Thymus (tissue), 11 donors: Measurements from ENCODE around the gene PNKD. TPM values are rescaled to one million over a fixed set of nuclear protein-coding genes. Genes with fewer than 3 reads are reported as not detected.

Experiments
- DNase-seq, 9 donors: peaks; one replicate each; pipeline ENCODE4 v3.0.0-alpha.2; 2013; ENCODE audit warnings: low spot score in 9 of 9, low read depth in 6 of 9, missing footprints in 1 of 9
- H3K27ac ChIP-seq, 2 donors: one replicate each; pipeline ENCODE4 v1.5.1; 2013; ENCODE audit warnings: control low read depth in 1 of 2, low read depth in 1 of 2, low read length in 1 of 2, mild to moderate bottlenecking in 1 of 2, moderate library complexity in 1 of 2
- H3K27me3 ChIP-seq, 2 donors: one replicate each; pipeline ENCODE4 v1.5.1; 2013; ENCODE audit warnings: low read length in 1 of 2; ENCODE audit not compliant: control insufficient read depth in 2 of 2, insufficient read depth in 1 of 2
- H3K36me3 ChIP-seq, 2 donors: one replicate each; pipeline ENCODE4 v1.5.1; 2013; ENCODE audit warnings: low read length in 1 of 2, mild to moderate bottlenecking in 1 of 2, moderate library complexity in 1 of 2; ENCODE audit not compliant: control insufficient read depth in 2 of 2, insufficient read depth in 2 of 2
- H3K4me1 ChIP-seq, 2 donors: one replicate each; pipeline ENCODE4 v1.5.1; 2013; ENCODE audit warnings: low read length in 2 of 2; ENCODE audit not compliant: control insufficient read depth in 2 of 2, insufficient read depth in 2 of 2
- H3K4me3 ChIP-seq, 2 donors: one replicate each; pipeline ENCODE4 v1.5.1; 2013; ENCODE audit warnings: low read length in 2 of 2, control low read depth in 1 of 2, mild to moderate bottlenecking in 1 of 2
- H3K9me3 ChIP-seq, 2 donors: one replicate each; pipeline ENCODE4 v1.5.1; 2013; ENCODE audit warnings: low read length in 1 of 2, mild to moderate bottlenecking in 1 of 2; ENCODE audit not compliant: control insufficient read depth in 2 of 2, insufficient read depth in 1 of 2
- WGBS: extraction: QIAGEN DNeasy Blood & Tissue Kit; methylation state at CpG from one replicate; pipeline ENCODE4 v1.1.7; 2013; 5-methylcytosine and 5-hydroxymethylcytosine counted together
- polyA plus RNA-seq: library from polyadenylated mRNA; stranded (reverse); fragments of 200-250 nt; gene quantifications from one replicate; pipeline ENCODE4 v1.2.3, GENCODE V29; 2013
- total RNA-seq: library from RNA; stranded (reverse); fragments of 120-200 nt; gene quantifications from one replicate; pipeline ENCODE4 v1.2.4, GENCODE V29; 2013
- donor health status: healthy.

Gene PNKD
- total and polyA plus RNA-seq, 2 donors, result 61.9 to 76.1 TPM

DNA sequence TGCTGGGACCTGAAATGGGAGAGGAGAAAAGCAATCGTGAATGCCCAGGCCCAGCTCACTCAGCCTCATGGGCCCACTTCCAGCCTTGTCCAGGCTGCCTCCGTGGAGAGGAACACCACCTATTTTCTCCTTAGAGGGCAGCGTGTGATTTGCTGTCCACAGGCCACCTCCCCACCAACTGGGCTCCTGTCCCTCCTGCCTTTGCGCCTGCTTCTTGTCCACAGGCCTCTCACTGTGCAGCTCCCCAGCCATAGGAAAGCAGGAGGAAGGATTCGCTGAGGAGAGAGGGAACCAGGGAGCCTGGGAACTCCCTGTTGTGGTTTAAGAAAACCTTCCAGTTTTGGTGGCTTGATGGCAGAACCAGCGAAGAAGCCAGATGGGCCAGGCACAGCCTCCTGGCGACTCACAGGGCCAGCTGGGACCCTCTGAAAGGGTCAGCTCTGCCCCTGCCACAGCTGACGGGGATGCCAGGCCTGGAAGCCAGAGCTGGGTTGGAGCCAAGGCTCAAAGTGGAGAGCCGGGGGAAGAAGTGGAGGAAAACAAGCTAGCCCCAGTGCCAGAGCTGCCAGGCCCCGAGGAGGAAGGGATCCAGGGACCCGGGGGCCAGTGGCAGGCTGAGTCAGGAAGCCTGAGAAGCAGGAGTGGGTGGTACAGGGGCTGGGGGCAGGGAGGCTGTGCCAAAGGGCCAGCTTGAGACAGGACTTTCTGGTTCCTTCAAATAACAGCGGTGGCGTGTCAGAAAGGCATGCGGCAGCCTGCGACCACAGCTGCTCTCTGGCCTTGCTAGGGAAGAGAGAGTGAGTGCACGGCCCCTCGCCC, 12.1 kb downstream of the PNKD start:
- Histone ChIP-seq H3K4me3 (no peak overlapping the region), H3K27me3 (no peaks in the 10 kb centered on the region), H3K9me3 (no peaks in the 10 kb centered on the region), H3K36me3 (peaks cover 44 to 67% of the 10 kb centered on the region in 2 donors), H3K27ac (peak overlapping the region; percentile 63 to 71), H3K4me1 (peaks cover 17 to 51% of the 10 kb centered on the region in 2 donors)
- WGBS, result 92% methylated on average over 17 of the region's 17 CpGs
- DNase-seq, result no peak

DNA sequence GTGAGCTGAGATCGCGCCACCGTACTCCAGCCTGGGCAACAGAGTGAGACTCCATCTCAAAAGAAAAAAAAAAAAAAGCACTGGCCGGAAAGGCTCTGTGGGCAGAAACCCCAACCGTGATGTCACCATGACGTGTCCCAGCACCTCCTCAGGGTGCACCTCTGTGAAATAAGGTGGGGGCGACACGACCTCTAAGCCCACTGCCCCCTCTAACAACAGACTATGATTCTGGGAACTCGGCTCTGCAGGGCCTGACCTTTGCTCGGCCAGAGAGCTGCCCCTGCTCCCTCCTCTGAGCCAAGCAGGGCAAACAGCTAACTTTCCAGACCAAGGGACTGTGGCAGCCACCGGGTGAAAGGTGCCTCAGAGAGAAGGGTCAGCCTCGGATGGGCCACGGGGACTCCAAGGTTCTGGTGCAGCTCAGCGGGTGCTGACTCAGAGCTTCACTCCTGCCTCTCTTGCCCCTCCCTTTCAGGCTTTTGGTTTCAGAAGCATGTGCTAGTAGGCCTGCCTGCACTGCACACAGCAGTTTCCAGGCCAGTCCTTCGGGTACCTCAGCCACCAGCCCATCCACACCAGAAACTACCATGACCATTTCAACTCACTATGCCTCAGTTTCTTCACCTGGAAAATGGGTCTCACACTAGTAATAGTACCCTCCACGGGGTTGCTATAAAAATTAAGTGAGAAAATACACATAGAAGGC, 13.9 kb downstream of the PNKD start:
- Histone ChIP-seq H3K9me3 (no peaks in the 10 kb centered on the region), H3K27me3 (no peaks in the 10 kb centered on the region), H3K4me3 (no peak overlapping the region), H3K4me1 (peaks cover 23 to 70% of the 10 kb centered on the region in 2 donors), H3K36me3 (peaks cover 26 to 49% of the 10 kb centered on the region in 2 donors), H3K27ac (peak overlapping the region; percentile 43 to 72)
- WGBS, result 91% methylated on average over 16 of the region's 16 CpGs
- DNase-seq, result no peak

DNA sequence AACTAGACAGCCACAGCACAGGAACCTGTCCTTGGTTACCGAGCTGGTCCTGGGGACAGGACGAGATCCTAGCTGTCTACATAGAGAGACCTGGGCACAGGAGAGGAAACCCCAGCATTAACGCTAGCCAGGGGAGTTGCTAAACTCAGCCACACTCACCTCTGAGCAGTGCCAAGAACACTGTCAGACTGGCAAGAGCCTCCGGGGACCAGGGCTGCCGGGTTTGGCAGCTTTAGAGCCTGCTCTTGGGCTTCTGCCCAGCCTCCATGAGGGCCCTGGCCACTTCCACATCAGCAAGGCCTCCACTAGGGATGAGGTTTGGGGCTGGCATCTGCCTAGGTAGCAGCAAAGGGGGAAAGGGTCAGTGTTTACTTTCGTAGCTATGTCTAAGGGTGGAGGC, 15.3 kb downstream of the PNKD start:
- Histone ChIP-seq H3K27me3 (no peaks in the 10 kb centered on the region), H3K4me1 (peaks cover 34 to 83% of the 10 kb centered on the region in 2 donors), H3K9me3 (no peaks in the 10 kb centered on the region), H3K4me3 (no peak overlapping the region), H3K27ac (peak overlapping the region; percentile 79 to 93), H3K36me3 (peaks cover 13 to 35% of the 10 kb centered on the region in 2 donors)
- 91% methylated on average over 6 of the region's 6 CpGs for WGBS
- DNase-seq, result no peak

DNA sequence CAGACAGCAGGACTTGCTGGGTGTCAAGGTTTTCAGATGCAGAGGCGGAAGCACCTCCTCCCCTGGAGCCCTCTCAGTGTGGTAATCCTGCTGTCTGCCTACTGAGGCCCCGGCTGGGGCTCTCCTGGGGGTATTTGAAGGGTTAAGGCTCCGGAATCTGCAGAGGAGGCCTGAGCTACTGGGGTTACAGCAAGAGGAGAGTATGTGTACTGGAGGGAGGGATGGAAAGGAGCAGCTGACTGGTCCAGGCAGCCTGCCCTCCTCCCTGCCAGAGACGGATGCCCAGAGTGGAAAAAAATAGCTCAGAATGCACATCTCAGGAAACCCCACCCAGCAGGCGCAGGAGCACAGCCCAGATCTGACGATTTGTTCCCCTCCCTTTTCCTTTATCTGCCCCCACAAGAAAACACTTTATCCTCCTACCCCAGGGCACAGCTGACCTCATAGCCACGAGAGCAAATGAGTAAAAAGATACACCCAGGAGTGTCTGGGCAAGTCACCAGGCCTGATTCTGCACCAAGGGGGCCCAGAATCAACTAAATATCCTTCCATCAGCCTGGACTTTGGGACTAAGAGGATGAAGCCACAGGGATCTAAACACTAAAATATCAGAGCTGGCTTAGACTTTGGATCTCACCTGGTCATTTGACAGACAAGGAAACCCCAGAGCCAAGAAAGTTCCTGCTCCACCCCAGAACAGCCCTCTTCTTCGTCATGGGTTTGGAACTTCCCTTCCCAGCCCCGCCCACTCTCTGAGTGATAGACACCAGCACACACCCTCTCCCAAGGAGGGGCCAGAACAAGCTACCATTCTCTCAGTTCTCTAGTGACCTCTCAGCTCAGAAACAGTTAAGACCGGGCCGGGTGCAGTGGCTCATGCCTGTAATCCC, 16.5 kb downstream of the PNKD start:
- DNase-seq, result peak in 8 of 9 donors; percentile 58 to 88 (median 65)
- Histone ChIP-seq H3K27me3 (no peaks in the 10 kb centered on the region), H3K36me3 (peaks cover 6 to 29% of the 10 kb centered on the region in 2 donors), H3K9me3 (no peaks in the 10 kb centered on the region), H3K4me1 (peaks cover 46 to 95% of the 10 kb centered on the region in 2 donors), H3K4me3 (peak overlapping the region; percentile 40 to 41), H3K27ac (peak overlapping the region; percentile 79 to 93)
- WGBS, result 20% methylated on average over 11 of the region's 11 CpGs

DNA sequence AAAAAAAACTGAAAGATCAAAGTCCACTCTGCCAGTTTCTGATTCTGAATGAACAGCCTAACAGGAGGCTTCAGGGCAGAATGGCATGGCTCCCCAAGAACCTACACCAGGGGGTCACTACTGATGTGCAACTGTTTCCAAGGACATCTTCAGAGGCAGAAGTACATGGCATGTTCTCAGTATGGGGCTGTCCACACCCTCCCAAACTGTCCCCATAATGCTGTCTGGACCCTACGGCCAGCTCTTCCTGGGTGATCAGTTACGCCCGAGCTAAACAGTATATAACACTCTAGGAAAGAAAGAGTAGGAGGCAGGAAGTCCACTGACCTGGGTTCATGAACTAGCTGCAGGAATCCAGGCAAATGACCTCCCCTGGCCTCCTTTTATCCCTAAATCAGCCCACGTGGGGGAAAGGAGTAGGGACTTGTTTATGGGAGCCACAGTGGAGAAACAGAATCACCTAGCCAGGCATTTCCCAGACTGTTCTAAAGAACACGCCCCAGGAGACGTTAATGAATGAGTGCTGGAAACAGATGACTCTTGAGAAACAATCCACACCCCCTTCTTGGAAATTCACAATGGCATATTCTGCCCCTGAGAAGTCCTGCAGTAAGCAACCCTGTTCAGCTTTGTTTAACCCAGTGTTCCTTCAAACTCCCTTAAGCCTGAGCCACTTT, 19.5 kb downstream of the PNKD start:
- WGBS, result 83% methylated on average over 6 of the region's 6 CpGs
- peak overlapping the region in 1 of 2 donors; percentile 82 for H3K4me3 ChIP-seq
- peaks cover 0 to 5% of the 10 kb centered on the region in 2 donors for H3K36me3 ChIP-seq
- peaks cover 50 to 79% of the 10 kb centered on the region in 2 donors for H3K4me1 ChIP-seq
- H3K27me3 ChIP-seq, result no peaks in the 10 kb centered on the region
- DNase-seq, result no peak
- no peaks in the 10 kb centered on the region for H3K9me3 ChIP-seq
- H3K27ac ChIP-seq, result peak overlapping the region; percentile 85 to 88

DNA sequence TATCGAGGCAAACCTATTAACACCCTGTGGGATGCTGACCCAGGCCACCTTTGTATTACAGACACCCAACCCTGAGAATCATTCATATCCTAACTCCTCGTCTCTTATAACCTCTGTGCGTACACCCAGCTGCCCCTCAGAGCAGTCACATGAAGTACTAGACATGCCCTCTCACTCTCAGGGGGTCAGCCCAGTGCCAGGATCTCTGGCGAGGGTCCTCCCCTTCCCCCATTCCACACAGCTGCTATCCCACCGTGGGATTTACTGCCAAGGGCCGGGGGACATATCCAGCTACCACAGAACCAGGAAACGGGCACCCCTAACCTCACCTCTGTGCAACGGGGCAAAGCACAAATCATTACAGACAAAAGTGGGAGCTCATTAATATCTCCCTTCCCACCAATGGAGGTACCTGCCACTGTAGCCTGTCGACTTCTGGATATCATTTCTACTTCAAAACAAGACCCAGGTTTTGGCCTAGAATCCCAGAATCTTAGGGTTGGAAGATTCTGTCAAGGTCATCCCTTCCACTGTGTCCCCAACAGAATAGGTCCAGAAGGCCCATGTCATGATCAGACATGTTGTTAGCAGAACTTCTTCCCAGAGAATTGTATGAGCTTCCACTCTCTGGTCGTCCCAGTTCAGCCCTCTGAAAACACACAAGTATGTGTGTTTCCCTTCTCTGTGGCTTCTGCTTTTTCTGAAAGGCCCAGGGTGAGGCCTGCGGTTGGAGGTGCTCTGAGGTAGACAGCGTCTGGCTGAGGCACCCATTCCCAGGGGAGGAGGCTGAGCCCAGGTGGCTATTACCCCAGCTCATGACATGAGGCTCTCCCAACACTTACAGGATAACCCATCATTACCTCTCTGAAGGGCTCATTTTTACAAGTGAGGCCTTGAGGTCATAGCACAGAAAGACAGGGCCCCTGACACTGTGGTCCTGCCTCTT, 20.3 kb downstream of the PNKD start:
- DNase-seq, result peak in 2 of 9 donors; percentile 49 to 76
- Histone ChIP-seq H3K27ac (peak overlapping the region; percentile 85 to 88), H3K27me3 (no peaks in the 10 kb centered on the region), H3K4me1 (peaks cover 46 to 74% of the 10 kb centered on the region in 2 donors), H3K9me3 (no peaks in the 10 kb centered on the region), H3K4me3 (peak overlapping the region; percentile 80 to 82), H3K36me3 (peaks cover 0 to 1% of the 10 kb centered on the region in 2 donors)
- 38% methylated on average over 12 of the region's 12 CpGs for WGBS

DNA sequence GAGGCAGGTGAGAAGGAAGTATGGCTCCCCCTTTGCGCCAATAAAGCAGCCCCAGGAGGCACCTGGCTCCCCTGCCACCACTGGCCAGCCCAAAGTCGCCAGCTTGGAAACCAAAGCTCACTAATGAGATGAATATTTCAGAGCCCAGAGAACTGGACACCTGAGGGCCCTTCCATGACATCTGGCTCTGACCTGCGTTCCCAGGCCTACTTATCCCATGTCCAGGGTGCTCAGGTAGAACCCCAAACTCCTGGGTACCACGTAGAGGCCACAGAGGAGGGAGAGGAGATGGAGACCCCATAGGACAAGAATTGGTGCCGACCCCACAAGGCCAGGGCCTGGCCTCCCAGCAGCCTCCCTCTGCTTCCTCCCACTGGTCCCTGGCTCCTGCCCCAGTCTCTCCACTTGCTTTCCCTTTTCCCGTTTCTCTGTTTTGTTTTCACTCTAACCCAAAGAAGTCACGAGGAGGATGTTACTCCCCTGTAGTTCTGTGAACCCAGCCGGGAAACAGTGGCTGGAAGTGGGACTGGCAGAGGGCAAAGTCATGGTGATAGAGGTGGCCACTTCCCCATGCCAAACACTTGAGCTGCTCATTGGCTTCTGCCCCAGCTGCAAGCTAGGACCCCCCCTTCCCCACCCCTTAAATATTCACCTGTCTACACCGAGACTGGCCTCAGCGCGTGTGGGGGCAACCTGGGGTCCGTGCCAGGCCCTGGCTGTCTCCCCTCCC, 21.2 kb downstream of the PNKD start:
- 38% methylated on average over 12 of the region's 12 CpGs for WGBS
- H3K9me3 ChIP-seq, result no peaks in the 10 kb centered on the region
- peak overlapping the region; percentile 80 to 82 for H3K4me3 ChIP-seq
- H3K36me3 ChIP-seq, result no peaks in the 10 kb centered on the region
- peak in 1 of 9 donors; percentile 46 for DNase-seq
- peak overlapping the region; percentile 85 to 88 for H3K27ac ChIP-seq
- H3K4me1 ChIP-seq, result peaks cover 41 to 65% of the 10 kb centered on the region in 2 donors
- H3K27me3 ChIP-seq, result no peaks in the 10 kb centered on the region
